ENCODE data around the gene FBXO39.

DNA sequence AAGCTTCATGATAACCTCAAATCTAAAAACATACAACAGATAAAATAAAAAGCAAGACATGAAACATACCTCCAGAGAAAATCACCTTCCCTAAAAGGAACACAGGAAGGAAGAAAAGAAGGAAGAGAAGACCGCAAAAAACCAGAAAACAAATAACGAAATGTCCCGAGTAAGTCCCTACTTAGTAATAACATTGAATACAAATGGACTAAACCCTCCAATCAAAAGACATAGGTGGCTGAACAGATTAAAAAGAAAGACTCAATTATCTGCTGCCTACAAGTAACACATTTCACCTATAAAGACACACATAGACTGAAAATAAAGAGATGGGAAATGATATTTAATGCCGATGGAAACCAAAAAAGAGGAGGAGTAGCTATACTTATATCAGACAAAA lies 6.2 kb downstream of the FBXO39 start:
- TF ChIP-seq TAF1 (IDR thresholded peaks at IDR 0.05; ENCODE audit: borderline replicate concordance, insufficient read depth, low read length) (no peak), POLR2AphosphoS5 (IDR thresholded peaks at IDR 0.05; ENCODE audit: low read depth, low read length) (no peak), SIN3A (IDR thresholded peaks at IDR 0.05; ENCODE audit: borderline replicate concordance, insufficient read depth, low read length) (no peak)

Measured in PFSK-1 (cell line).